HEK293 (cell line): ENCODE measurements around the gene MAGED2.

Source experiments
- CTCF ChIA-PET: fragments of 350-600 bp; formaldehyde crosslinking; extraction: SDS; loops from one replicate; lab custom pipeline; 2021; ENCODE audit warnings: antibody characterized with exemption; lab: Yijun Ruan, JAX
- POLR2A ChIA-PET: fragments of 300-600 bp; formaldehyde crosslinking; extraction: SDS; loops from one replicate; lab custom pipeline; 2020; ENCODE audit warnings: antibody characterized with exemption, inconsistent platforms; lab: Yijun Ruan, JAX
- H3K27ac ChIP-seq: fragments of 200-500 bp; sonication (Bioruptor generic); 2 replicates; pipeline ENCODE4 v1.5.1; 2014; ENCODE audit warnings: low read depth, low read length, control low read depth, inconsistent platforms; ENCODE audit errors: extremely low read depth
- H3K36me3 ChIP-seq, 2 experiments: fragments of 200-500 bp in 1 of 2; sonication (Bioruptor generic) in 1 of 2; 1 replicate in 1 of 2; 2 replicates in 1 of 2; pipeline ENCODE4 v1.5.1; 2014 to 2017; ENCODE audit warnings: inconsistent platforms in 2 of 2, low read length in 2 of 2; ENCODE audit not compliant: control insufficient read depth in 2 of 2, insufficient read depth in 1 of 2
- H3K4me1 ChIP-seq: fragments of 200-500 bp; sonication (Bioruptor generic); 2 replicates; pipeline ENCODE4 v1.5.1; 2014; ENCODE audit warnings: mild to moderate bottlenecking, low read length, inconsistent platforms; ENCODE audit not compliant: control insufficient read depth, insufficient read depth
- H3K4me3 ChIP-seq: 2 replicates; pipeline ENCODE4 v1.5.1; 2011; ENCODE audit warnings: low read depth, mild to moderate bottlenecking, control low read depth, low read length, moderate library complexity
- H3K9me3 ChIP-seq: fragments of 200-500 bp; sonication (Bioruptor generic); 2 replicates; pipeline ENCODE4 v1.5.1; 2014; ENCODE audit warnings: low read depth, low read length, inconsistent platforms; ENCODE audit not compliant: control insufficient read depth, insufficient read depth
- HOXC10 ChIP-seq: sonication (generic); formaldehyde crosslinking; IDR thresholded peaks from 2 replicates; pipeline ENCODE4 v1.8.1; 2023; ENCODE audit warnings: mild to moderate bottlenecking, missing genetic modification reagents
- YY2 ChIP-seq: fragments of 450-650 bp; formaldehyde crosslinking; IDR thresholded peaks from 2 replicates; pipeline ENCODE4 v1.5.1; 2016; ENCODE audit warnings: missing biosample characterization, missing genetic modification characterization
- ZIC2 ChIP-seq: fragments of 450-650 bp; formaldehyde crosslinking; IDR thresholded peaks from 2 replicates; pipeline ENCODE4 v1.5.1; 2016; ENCODE audit warnings: missing biosample characterization, missing genetic modification characterization
- ZNF112 ChIP-seq: fragments of 450-650 bp; formaldehyde crosslinking; IDR thresholded peaks from 2 replicates; pipeline ENCODE4 v1.5.0; 2017; ENCODE audit warnings: missing biosample characterization, missing genetic modification characterization
- ZNF138 ChIP-seq: fragments of 450-650 bp; formaldehyde crosslinking; IDR thresholded peaks from 2 replicates; pipeline ENCODE4 v1.5.1; 2016; ENCODE audit warnings: missing biosample characterization, missing genetic modification characterization, borderline replicate concordance
- ZNF221 ChIP-seq: fragments of 450-650 bp; formaldehyde crosslinking; IDR thresholded peaks from 2 replicates; pipeline ENCODE4 v1.5.1; 2017; ENCODE audit warnings: missing biosample characterization, missing genetic modification characterization, borderline replicate concordance
- ZNF549 ChIP-seq: fragments of 450-650 bp; IDR thresholded peaks from 2 replicates; pipeline ENCODE4 v1.5.1; 2018; ENCODE audit warnings: missing biosample characterization, missing genetic modification characterization, mild to moderate bottlenecking, inconsistent platforms, moderate library complexity
- ZNF560 ChIP-seq: fragments of 450-650 bp; formaldehyde crosslinking; IDR thresholded peaks from 2 replicates; pipeline ENCODE4 v1.5.1; 2017; ENCODE audit warnings: missing biosample characterization, missing genetic modification characterization, borderline replicate concordance
- ZNF596 ChIP-seq: fragments of 450-650 bp; IDR thresholded peaks from 2 replicates; pipeline ENCODE4 v1.5.0; 2018; ENCODE audit warnings: missing biosample characterization, mild to moderate bottlenecking, missing genetic modification characterization, moderate library complexity
- ZNF629 ChIP-seq: fragments of 450-650 bp; formaldehyde crosslinking; IDR thresholded peaks from 2 replicates; pipeline ENCODE4 v1.5.1; 2017; ENCODE audit warnings: missing biosample characterization, missing genetic modification characterization
- ZNF701 ChIP-seq: fragments of 450-650 bp; formaldehyde crosslinking; IDR thresholded peaks from 2 replicates; pipeline ENCODE4 v1.5.1; 2016; ENCODE audit warnings: missing biosample characterization, missing genetic modification characterization
- ZNF747 ChIP-seq: fragments of 450-650 bp; formaldehyde crosslinking; IDR thresholded peaks from 2 replicates; pipeline ENCODE4 v1.5.1; 2016; ENCODE audit warnings: missing biosample characterization, missing genetic modification characterization
- TF ChIP-seq, protein P1 (sequence below): fragments of 450-650 bp; formaldehyde crosslinking; IDR thresholded peaks from 2 replicates; pipeline ENCODE4 v1.5.1; 2016; ENCODE audit warnings: missing biosample characterization, missing genetic modification characterization
- TF ChIP-seq, protein P2 (sequence below): sonication (generic); formaldehyde crosslinking; IDR thresholded peaks from 2 replicates; pipeline ENCODE4 v1.8.1; 2022; ENCODE audit warnings: mild to moderate bottlenecking, moderate library complexity, missing genetic modification reagents
- TF ChIP-seq, protein P3 (sequence below): fragments of 450-650 bp; formaldehyde crosslinking; IDR thresholded peaks from 2 replicates; pipeline ENCODE4 v1.5.1; 2016; ENCODE audit warnings: missing biosample characterization, missing genetic modification characterization
- TF ChIP-seq, protein P4 (sequence below): fragments of 450-650 bp; IDR thresholded peaks from 2 replicates; pipeline ENCODE4 v1.5.1; 2018; ENCODE audit warnings: missing biosample characterization, mild to moderate bottlenecking, missing genetic modification characterization
- TF ChIP-seq, protein P5 (sequence below): fragments of 450-650 bp; formaldehyde crosslinking; IDR thresholded peaks from 2 replicates; pipeline ENCODE4 v1.5.1; 2017; ENCODE audit warnings: missing biosample characterization, missing genetic modification characterization
- TF ChIP-seq, protein P6 (sequence below): fragments of 450-650 bp; formaldehyde crosslinking; IDR thresholded peaks from 2 replicates; pipeline ENCODE4 v1.5.1; 2016; ENCODE audit warnings: missing biosample characterization, missing genetic modification characterization, borderline replicate concordance

Gene MAGED2

DNA sequence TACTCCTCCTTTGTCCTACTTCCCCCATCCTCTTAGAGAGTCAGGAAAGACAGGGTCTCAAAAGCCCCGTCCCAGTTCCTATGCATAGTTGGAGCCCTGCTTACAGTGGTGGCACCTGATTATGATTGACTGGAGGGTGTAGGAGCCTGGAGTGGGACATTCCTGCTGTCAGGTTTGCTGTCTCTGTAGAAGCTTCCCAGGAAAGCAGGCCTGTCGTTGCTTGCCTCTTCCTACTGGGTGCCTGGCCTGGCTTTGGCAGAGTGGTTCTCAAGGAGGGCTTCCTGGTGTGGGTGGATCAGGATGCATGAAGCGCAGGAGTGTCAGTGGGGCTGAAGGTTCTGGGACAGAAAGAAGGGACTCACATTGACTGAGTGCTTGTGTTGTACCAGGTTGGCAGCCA is 4.8 kb downstream of the MAGED2 start:
- ChIA-PET CTCF (no interaction called here), POLR2A (no interaction called here)
- Histone ChIP-seq H3K4me1 (no peaks in the 10 kb centered on the region), H3K9me3 (no peaks in the 10 kb centered on the region), H3K36me3 (peaks cover 7 to 75% of the 10 kb centered on the region in 2 experiments; a peak in 2 of 3 replicates), H3K4me3 (no peak overlapping the region)
- TF ChIP-seq ZNF549 (tag by site-specific recombination) (no peak), HOXC10 (CRISPR knock-in tag) (no peak), ZNF112 (tag by site-specific recombination) (no peak), ZIC2 (tag by site-specific recombination) (no peak), ZNF629 (tag by site-specific recombination) (no peak), ZNF701 (no peak), ZNF221 (no peak), ZNF596 (tag by site-specific recombination) (no peak), ZNF138 (tag by site-specific recombination) (no peak), ZNF747 (tag by site-specific recombination) (no peak), ZNF560 (no peak), YY2 (tag by site-specific recombination) (no peak)
- TF ChIP-seq, protein P1, sequence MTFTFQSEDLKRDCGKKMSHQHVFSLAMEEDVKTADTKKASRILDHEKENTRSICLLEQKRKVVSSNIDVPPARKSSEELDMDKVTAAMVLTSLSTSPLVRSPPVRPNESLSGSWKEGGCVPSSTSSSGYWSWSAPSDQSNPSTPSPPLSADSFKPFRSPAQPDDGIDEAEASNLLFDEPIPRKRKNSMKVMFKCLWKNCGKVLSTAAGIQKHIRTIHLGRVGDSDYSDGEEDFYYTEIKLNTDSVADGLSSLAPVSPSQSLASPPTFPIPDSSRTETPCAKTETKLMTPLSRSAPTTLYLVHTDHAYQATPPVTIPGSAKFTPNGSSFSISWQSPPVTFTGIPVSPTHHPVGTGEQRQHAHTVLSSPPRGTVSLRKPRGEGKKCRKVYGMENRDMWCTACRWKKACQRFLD (tag by site-specific recombination): no peak
- TF ChIP-seq, protein P2, sequence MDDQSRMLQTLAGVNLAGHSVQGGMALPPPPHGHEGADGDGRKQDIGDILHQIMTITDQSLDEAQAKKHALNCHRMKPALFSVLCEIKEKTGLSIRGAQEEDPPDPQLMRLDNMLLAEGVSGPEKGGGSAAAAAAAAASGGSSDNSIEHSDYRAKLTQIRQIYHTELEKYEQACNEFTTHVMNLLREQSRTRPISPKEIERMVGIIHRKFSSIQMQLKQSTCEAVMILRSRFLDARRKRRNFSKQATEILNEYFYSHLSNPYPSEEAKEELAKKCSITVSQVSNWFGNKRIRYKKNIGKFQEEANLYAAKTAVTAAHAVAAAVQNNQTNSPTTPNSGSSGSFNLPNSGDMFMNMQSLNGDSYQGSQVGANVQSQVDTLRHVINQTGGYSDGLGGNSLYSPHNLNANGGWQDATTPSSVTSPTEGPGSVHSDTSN (CRISPR knock-in tag): no peak
- TF ChIP-seq, protein P3, sequence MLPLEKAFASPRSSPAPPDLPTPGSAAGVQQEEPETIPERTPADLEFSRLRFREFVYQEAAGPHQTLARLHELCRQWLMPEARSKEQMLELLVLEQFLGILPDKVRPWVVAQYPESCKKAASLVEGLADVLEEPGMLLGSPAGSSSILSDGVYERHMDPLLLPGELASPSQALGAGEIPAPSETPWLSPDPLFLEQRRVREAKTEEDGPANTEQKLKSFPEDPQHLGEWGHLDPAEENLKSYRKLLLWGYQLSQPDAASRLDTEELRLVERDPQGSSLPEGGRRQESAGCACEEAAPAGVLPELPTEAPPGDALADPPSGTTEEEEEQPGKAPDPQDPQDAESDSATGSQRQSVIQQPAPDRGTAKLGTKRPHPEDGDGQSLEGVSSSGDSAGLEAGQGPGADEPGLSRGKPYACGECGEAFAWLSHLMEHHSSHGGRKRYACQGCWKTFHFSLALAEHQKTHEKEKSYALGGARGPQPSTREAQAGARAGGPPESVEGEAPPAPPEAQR (tag by site-specific recombination): no peak
- TF ChIP-seq, protein P4, sequence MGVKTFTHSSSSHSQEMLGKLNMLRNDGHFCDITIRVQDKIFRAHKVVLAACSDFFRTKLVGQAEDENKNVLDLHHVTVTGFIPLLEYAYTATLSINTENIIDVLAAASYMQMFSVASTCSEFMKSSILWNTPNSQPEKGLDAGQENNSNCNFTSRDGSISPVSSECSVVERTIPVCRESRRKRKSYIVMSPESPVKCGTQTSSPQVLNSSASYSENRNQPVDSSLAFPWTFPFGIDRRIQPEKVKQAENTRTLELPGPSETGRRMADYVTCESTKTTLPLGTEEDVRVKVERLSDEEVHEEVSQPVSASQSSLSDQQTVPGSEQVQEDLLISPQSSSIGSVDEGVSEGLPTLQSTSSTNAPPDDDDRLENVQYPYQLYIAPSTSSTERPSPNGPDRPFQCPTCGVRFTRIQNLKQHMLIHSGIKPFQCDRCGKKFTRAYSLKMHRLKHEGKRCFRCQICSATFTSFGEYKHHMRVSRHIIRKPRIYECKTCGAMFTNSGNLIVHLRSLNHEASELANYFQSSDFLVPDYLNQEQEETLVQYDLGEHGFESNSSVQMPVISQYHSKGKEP (tag by site-specific recombination): no peak
- TF ChIP-seq, protein P5, sequence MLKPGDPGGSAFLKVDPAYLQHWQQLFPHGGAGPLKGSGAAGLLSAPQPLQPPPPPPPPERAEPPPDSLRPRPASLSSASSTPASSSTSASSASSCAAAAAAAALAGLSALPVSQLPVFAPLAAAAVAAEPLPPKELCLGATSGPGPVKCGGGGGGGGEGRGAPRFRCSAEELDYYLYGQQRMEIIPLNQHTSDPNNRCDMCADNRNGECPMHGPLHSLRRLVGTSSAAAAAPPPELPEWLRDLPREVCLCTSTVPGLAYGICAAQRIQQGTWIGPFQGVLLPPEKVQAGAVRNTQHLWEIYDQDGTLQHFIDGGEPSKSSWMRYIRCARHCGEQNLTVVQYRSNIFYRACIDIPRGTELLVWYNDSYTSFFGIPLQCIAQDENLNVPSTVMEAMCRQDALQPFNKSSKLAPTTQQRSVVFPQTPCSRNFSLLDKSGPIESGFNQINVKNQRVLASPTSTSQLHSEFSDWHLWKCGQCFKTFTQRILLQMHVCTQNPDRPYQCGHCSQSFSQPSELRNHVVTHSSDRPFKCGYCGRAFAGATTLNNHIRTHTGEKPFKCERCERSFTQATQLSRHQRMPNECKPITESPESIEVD (tag by site-specific recombination): no peak
- TF ChIP-seq, protein P6, sequence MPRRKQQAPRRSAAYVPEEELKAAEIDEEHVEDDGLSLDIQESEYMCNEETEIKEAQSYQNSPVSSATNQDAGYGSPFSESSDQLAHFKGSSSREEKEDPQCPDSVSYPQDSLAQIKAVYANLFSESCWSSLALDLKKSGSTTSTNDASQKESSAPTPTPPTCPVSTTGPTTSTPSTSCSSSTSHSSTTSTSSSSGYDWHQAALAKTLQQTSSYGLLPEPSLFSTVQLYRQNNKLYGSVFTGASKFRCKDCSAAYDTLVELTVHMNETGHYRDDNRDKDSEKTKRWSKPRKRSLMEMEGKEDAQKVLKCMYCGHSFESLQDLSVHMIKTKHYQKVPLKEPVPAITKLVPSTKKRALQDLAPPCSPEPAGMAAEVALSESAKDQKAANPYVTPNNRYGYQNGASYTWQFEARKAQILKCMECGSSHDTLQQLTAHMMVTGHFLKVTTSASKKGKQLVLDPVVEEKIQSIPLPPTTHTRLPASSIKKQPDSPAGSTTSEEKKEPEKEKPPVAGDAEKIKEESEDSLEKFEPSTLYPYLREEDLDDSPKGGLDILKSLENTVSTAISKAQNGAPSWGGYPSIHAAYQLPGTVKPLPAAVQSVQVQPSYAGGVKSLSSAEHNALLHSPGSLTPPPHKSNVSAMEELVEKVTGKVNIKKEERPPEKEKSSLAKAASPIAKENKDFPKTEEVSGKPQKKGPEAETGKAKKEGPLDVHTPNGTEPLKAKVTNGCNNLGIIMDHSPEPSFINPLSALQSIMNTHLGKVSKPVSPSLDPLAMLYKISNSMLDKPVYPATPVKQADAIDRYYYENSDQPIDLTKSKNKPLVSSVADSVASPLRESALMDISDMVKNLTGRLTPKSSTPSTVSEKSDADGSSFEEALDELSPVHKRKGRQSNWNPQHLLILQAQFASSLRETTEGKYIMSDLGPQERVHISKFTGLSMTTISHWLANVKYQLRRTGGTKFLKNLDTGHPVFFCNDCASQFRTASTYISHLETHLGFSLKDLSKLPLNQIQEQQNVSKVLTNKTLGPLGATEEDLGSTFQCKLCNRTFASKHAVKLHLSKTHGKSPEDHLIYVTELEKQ (tag by site-specific recombination): no peak
- TF ChIP-seq, all 188 proteins: peak for 0
- H3K27ac ChIP-seq: no peak overlapping the region
